Measurements from ENCODE around the gene KRT77. TPM values are rescaled to one million over a fixed set of nuclear protein-coding genes. Genes with fewer than 3 reads are reported as not detected.

The KRT77 gene
- total and polyA plus RNA-seq, 2 donors (not counting 1 experiment from before 2014, with no cell fraction given), result not detected

- H3K79me2 ChIP-seq (ENCODE audit: control insufficient read depth, insufficient read depth, low read length), result no peaks in the 10 kb centered on the region
- H3K27me3 ChIP-seq (ENCODE audit: control insufficient read depth, insufficient read depth, low read length), result peaks cover 4% of the 10 kb centered on the region
These were observed 4.7 kb upstream of the KRT77 start for GRCh38 chr12:52708010-52708409.

GRCh38 chr12:52704464-52704863 lies 1.1 kb upstream of the KRT77 start:
- no peak for DNase-seq (ENCODE audit: low read depth in 2 of 2)
- H2AFZ ChIP-seq (ENCODE audit: low read length), result no peak overlapping the region
- no peak overlapping the region for H3K4me2 ChIP-seq (ENCODE audit: extremely low read depth, insufficient read depth, low read length)
- H3K27me3 ChIP-seq (ENCODE audit: control insufficient read depth, insufficient read depth, low read length), result no peaks in the 10 kb centered on the region
- no peak overlapping the region for H3K4me3 ChIP-seq (replicated peaks in 1 of 4; ENCODE audit: control extremely low read depth in 1 of 4, insufficient read depth in 1 of 4, low read depth in 3 of 4, low read length in 4 of 4)
- H4K20me1 ChIP-seq (ENCODE audit: control insufficient read depth, extremely low read depth, insufficient read depth, low read length), result no peaks in the 10 kb centered on the region
- no peak overlapping the region for H3K27ac ChIP-seq (ENCODE audit: insufficient read depth, low read length)
- H3K9ac ChIP-seq (ENCODE audit: insufficient read depth, low read length), result no peak overlapping the region
- H3K79me2 ChIP-seq (ENCODE audit: control insufficient read depth, insufficient read depth, low read length), result no peaks in the 10 kb centered on the region
- H3K36me3 ChIP-seq (ENCODE audit: control insufficient read depth, insufficient read depth, low read length), result no peaks in the 10 kb centered on the region
- TF ChIP-seq EZH2 (IDR thresholded peaks at IDR 0.05; ENCODE audit: low read length, missing control alignments), result no peak
- no peak for TF ChIP-seq CTCF (conservative IDR thresholded peaks at IDR 0.05 in 1 of 2, IDR thresholded peaks at IDR 0.05 in 1 of 2; ENCODE audit: low read depth in 1 of 2, low read length in 2 of 2)
- no peaks in the 10 kb centered on the region for H3K4me1 ChIP-seq (ENCODE audit: control insufficient read depth, extremely low read depth, insufficient read depth, low read length)
- H3K9me3 ChIP-seq (ENCODE audit: control insufficient read depth, insufficient read depth, low read depth, low read length), result no peaks in the 10 kb centered on the region

More at GRCh38 chr12:52708010-52708409, 4.7 kb upstream of the KRT77 start:
- H2AFZ ChIP-seq (ENCODE audit: low read length), result no peak overlapping the region
- no peak overlapping the region for H3K4me3 ChIP-seq (replicated peaks in 1 of 4; ENCODE audit: control extremely low read depth in 1 of 4, insufficient read depth in 1 of 4, low read depth in 3 of 4, low read length in 4 of 4)
- no peaks in the 10 kb centered on the region for H3K4me1 ChIP-seq (ENCODE audit: control insufficient read depth, extremely low read depth, insufficient read depth, low read length)
- no peak overlapping the region for H3K9ac ChIP-seq (ENCODE audit: insufficient read depth, low read length)
- no peaks in the 10 kb centered on the region for H4K20me1 ChIP-seq (ENCODE audit: control insufficient read depth, extremely low read depth, insufficient read depth, low read length)
- no peak overlapping the region for H3K4me2 ChIP-seq (ENCODE audit: extremely low read depth, insufficient read depth, low read length)
- H3K36me3 ChIP-seq (ENCODE audit: control insufficient read depth, insufficient read depth, low read length), result no peaks in the 10 kb centered on the region
- H3K27ac ChIP-seq (ENCODE audit: insufficient read depth, low read length), result no peak overlapping the region
- TF ChIP-seq CTCF (conservative IDR thresholded peaks at IDR 0.05 in 1 of 2, IDR thresholded peaks at IDR 0.05 in 1 of 2; ENCODE audit: low read depth in 1 of 2, low read length in 2 of 2) (no peak), EZH2 (IDR thresholded peaks at IDR 0.05; ENCODE audit: low read length, missing control alignments) (no peak)
- DNase-seq (ENCODE audit: low read depth in 2 of 2), result no peak
- no peaks in the 10 kb centered on the region for H3K9me3 ChIP-seq (ENCODE audit: control insufficient read depth, insufficient read depth, low read depth, low read length)

GRCh38 chr12:52703878-52704277 lies 554 bp upstream of the KRT77 start:
- Histone ChIP-seq H3K79me2 (ENCODE audit: control insufficient read depth, insufficient read depth, low read length) (no peaks in the 10 kb centered on the region), H2AFZ (ENCODE audit: low read length) (no peak overlapping the region), H3K36me3 (ENCODE audit: control insufficient read depth, insufficient read depth, low read length) (no peaks in the 10 kb centered on the region), H3K4me3 (replicated peaks in 1 of 4; ENCODE audit: control extremely low read depth in 1 of 4, insufficient read depth in 1 of 4, low read depth in 3 of 4, low read length in 4 of 4) (no peak overlapping the region), H3K27ac (ENCODE audit: insufficient read depth, low read length) (no peak overlapping the region), H3K4me1 (ENCODE audit: control insufficient read depth, extremely low read depth, insufficient read depth, low read length) (no peaks in the 10 kb centered on the region), H4K20me1 (ENCODE audit: control insufficient read depth, extremely low read depth, insufficient read depth, low read length) (no peaks in the 10 kb centered on the region), H3K9ac (ENCODE audit: insufficient read depth, low read length) (no peak overlapping the region), H3K4me2 (ENCODE audit: extremely low read depth, insufficient read depth, low read length) (no peak overlapping the region), H3K27me3 (ENCODE audit: control insufficient read depth, insufficient read depth, low read length) (no peaks in the 10 kb centered on the region), H3K9me3 (ENCODE audit: control insufficient read depth, insufficient read depth, low read depth, low read length) (no peaks in the 10 kb centered on the region)
- DNase-seq (ENCODE audit: low read depth in 2 of 2), result no peak
- TF ChIP-seq CTCF (conservative IDR thresholded peaks at IDR 0.05 in 1 of 2, IDR thresholded peaks at IDR 0.05 in 1 of 2; ENCODE audit: low read depth in 1 of 2, low read length in 2 of 2), result no peak
- TF ChIP-seq EZH2 (IDR thresholded peaks at IDR 0.05; ENCODE audit: low read length, missing control alignments), result no peak
